GM19395 (cell line): ENCODE data around the gene SRRT.
"Not testable (repeated sequence)": the region's sequence is repeated elsewhere in the genome, so short reads cannot be mapped to it uniquely, and the experiment has no call there.

Source experiments
- ATAC-seq: cut with Tn5 transposase; IDR thresholded peaks from one replicate; pipeline ENCODE4 v1.9.1; 2021; ENCODE audit warnings: mild to moderate bottlenecking, moderate library complexity; ENCODE audit not compliant: unreplicated experiment

SRRT gene

GRCh38 chr7:100854899-100855298 is 20.0 kb upstream of the SRRT start:
- ATAC-seq: not testable (repeated sequence)

GRCh38 chr7:100855515-100855914 is 19.4 kb upstream of the SRRT start:
- ATAC-seq: no peak

GRCh38 chr7:100856871-100857282 is 18.0 kb upstream of the SRRT start:
- no peak for ATAC-seq

- ATAC-seq: no peak
Measured at GRCh38 chr7:100859856-100860255, 15.0 kb upstream of the SRRT start.

GRCh38 chr7:100860702-100861615 is 13.9 kb upstream of the SRRT start:
- no peak for ATAC-seq

GRCh38 chr7:100861616-100861985 is 13.3 kb upstream of the SRRT start:
- ATAC-seq: no peak

- no peak for ATAC-seq
Measured at GRCh38 chr7:100863406-100863950, 11.4 kb upstream of the SRRT start.

- no peak for ATAC-seq
Measured at GRCh38 chr7:100864263-100864845, 10.5 kb upstream of the SRRT start.

- no peak for ATAC-seq
Measured at GRCh38 chr7:100865372-100865911, 9.5 kb upstream of the SRRT start.

- no peak for ATAC-seq
Measured at GRCh38 chr7:100865938-100866728, 8.8 kb upstream of the SRRT start.

GRCh38 chr7:100866729-100867039 is 8.2 kb upstream of the SRRT start:
- ATAC-seq: no peak

- no peak for ATAC-seq
Measured at GRCh38 chr7:100867040-100867775, 7.7 kb upstream of the SRRT start, which contains the start of gene TRIP6. Gene TRIP6, plus strand, starts transcription at chr7:100867387. Its CDS starts 111 bp downstream, at chr7:100867498.

- no peak for ATAC-seq
Measured at GRCh38 chr7:100867776-100868485, 7.0 kb upstream of the SRRT start.

- ATAC-seq: no peak
Measured at GRCh38 chr7:100873599-100874299, 1.2 kb upstream of the SRRT start.

- ATAC-seq: no peak
Measured at GRCh38 chr7:100874300-100874576, 665 bp upstream of the SRRT start.

- peak; percentile 33 for ATAC-seq
Measured at GRCh38 chr7:100875356-100875751, 451 bp downstream of the SRRT start.

- ATAC-seq: no peak
Measured at GRCh38 chr7:100878013-100878412, 3.1 kb downstream of the SRRT start.

- no peak for ATAC-seq
Measured at GRCh38 chr7:100878685-100879084, 3.8 kb downstream of the SRRT start.

GRCh38 chr7:100879685-100880261 is 4.9 kb downstream of the SRRT start:
- no peak for ATAC-seq
